ENCODE measurements around the gene C19orf81.

- TF ChIP-seq EZH2 (IDR thresholded peaks at IDR 0.05; ENCODE audit: low read length): peak; percentile 54
- no peak for TF ChIP-seq CTCF (optimal IDR thresholded peaks at IDR 0.05 in 1 of 3, IDR thresholded peaks at IDR 0.05 in 1 of 3, conservative IDR thresholded peaks at IDR 0.05 in 1 of 3; ENCODE audit: extremely low read depth in 1 of 3, insufficient read depth in 2 of 3, low read length in 3 of 3)
Observed at GRCh38 chr19:50639121-50640112, 9.8 kb upstream of the C19orf81 start, which contains the start of gene SYT3.
